Dedifferentiated amniotic fluid mesenchymal stem cell (primary cell): ENCODE results near the gene CETP.
"Not testable (repeated sequence)": the region's sequence is repeated elsewhere in the genome, so short reads cannot be mapped to it uniquely, and the experiment has no call there.

ENCODE experiments used
- DNase-seq: peaks from one replicate; pipeline ENCODE4 v3.0.0-alpha.2; 2016; ENCODE audit errors: extremely low spot score

The CETP gene

DNA sequence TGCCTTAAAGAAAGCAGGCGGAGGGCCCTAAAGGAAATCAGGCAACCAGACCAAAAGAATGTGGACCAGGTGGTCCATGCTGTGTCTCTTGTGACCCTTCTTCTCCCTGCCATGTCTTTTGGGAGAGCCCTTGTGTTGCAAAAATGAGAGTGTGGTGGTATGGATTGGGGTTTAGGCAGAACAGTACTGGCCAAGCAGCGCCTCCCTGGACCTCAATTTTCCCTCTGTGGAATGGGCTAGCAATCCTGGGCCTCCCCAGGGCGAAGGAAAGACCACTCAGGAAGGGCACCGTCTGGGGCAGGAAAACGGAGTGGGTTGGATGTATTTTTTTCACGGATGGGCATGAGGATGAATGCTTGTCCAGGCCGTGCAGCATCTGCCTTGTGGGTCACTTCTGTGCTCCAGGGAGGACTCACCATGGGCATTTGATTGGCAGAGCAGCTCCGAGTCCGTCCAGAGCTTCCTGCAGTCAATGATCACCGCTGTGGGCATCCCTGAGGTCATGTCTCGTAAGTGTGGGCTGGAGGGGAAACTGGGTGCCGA is 20.1 kb downstream of the CETP start:
- DNase-seq = no peak

DNA sequence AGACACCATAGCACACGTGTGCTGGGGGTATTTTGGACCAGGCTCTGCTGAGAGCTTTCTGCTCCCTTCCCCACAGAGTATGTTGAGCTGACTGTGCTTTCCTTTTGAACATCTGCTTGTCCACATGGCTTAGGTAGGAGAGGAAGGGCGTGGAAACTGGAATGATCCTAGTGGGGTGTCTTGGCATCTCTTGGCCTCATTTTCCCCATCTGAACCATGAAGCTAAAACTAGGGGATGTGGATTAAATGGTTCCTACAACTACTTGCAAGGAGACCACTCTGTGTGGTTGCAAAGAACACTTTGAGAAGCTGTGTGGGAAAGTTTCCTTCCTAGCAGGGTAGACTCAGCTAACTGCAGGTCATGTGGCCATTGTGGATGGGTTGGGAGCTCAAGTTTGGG is 20.9 kb downstream of the CETP start:
- no peak for DNase-seq

DNA sequence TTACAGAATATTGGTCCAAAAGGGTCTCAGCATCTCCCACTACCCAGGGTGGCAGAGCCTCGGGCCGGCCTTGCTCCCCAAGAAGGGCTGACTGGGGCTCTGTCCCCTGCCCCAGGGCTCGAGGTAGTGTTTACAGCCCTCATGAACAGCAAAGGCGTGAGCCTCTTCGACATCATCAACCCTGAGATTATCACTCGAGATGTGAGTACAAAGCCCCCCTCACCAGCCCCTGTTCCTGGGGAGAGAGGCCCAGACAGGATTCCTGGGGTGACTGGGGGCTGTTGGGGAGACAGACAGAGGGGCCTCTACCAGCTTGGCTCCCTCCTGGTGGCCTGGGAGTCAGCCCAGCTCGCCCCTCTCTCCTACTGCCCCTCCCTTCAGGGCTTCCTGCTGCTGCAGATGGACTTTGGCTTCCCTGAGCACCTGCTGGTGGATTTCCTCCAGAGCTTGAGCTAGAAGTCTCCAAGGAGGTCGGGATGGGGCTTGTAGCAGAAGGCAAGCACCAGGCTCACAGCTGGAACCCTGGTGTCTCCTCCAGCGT is 21.5 kb downstream of the CETP start:
- DNase-seq = no peak

DNA sequence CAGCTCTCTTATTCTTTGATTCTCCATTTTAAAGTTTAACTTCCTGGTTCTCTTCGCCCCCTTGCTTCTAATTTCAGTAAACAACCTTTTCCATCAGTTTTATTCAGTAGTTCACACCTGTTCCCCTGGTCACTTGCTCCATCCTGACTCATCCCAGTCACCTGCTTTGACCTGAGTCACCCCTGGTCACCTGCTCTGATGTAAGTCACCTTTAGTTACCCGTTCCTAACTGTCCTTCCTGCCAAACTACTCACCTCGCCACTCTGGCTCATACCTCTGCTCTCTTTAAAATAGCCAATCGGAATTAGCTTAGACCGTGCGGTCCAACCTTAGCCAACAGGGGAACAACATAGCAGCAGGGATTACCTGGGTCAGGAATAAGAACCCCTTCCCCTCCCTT is 22.9 kb downstream of the CETP start:
- DNase-seq = no peak

DNA sequence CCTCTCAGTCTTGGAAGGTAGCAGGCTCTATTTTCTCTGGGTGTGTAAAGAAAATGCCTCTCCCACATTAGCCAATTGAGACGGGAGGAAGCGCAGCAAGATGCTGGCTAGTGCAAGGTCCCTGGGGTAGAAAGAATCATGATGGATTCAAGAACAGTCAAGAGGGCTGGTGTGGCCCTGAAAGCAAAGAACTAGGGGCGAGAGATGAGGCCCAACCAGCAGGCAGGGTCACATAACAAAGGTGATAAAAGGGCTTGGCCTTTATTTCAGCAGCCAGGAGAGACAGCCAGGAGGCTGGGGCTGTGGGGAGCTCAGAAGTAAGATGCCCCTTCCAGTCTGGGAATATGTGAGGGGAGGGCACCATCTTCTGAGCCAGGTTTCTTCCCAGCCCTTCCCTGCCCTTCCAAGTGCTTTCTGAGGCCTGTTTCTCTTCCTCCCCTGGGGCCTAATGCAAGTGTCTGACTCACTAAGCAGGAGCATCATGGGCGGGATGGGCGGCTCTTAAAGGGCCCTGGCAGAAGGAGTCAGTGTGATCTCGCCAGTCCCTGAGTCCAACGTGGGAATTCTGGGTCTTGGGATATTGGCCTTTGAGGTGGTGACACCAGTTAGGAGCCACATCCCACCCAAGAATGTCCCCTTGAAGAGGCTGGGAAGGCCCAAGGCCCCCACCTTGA is 23.7 kb downstream of the CETP start:
- DNase-seq = peak; percentile 87

DNA sequence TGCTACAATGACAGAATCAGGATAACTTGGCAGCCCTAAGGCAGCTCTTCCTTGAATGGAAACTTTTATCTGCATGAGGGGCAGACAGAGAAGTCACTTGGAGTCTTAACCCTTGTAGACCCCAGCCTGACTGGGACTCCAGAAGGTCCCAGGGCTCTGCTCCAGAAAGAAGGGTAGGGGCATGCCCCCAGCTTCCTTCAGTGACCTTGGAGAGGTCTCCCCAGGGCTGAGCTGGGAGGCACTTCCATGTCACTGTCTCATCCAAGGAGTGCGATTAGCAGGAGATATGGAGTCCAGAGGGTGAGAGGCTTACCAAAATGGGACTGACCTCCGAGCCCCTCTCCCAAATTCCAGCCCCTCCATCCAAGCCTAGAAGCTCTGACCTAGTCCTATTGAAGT is 24.2 kb downstream of the CETP start:
- no peak for DNase-seq

DNA sequence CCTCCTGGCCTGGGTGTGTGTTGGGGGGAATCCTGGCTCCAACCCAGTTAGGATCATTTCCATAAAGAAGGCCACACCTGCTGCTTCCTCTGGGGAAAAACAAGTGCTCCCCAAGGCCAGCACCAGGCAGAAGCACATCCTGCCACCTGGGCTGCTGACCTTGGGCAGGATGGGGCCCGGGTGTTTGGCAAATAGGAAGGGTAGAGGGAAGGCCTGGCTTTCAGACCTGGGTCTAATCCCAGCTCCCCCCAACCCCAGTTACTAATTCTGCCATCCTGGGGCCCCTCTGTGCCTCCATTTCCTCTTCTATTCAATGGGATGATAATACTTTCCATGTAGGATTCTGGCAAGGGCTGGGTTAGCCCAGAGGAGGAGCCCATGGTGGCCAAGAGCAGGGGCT is 24.6 kb downstream of the CETP start:
- DNase-seq = no peak

DNA sequence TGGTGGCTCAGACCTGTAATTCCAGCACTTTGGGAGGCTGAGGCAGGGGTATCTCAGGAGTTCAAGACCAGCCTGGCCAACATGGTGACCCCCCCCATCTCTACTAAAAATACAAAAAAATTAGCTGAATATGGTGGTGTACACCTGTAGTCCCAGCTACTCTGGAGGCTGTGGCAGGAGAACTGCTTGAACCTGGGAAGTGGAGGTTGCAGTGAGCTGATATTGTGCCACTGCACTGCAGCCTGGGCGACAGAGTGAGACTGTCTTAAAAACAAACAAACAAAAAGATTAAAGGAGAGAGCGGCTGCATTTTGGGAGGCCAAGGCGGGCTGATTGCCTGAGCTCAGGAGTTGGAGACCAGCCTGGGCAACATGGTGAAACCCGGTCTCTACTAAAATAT is 25.2 kb downstream of the CETP start:
- not testable (repeated sequence) for DNase-seq

DNA sequence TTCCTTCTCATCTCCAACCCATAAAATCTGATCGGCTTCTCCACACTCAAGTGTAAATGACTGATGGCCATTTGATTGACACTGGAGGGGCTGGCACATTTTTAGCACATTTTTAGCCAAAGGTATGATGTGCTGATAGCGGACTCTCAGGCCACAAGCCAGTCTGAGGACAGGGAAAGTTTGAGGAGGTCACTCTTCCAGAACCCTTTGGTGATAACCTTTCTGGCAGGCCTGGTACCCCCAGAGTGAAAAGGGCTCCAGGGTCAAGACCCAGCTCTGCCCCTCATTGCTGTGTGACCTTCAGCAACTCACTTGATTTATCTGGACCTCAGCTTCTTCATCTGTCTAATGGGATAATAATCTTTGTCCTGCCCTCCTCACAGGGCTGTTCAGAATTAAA is 25.9 kb downstream of the CETP start:
- no peak for DNase-seq

DNA sequence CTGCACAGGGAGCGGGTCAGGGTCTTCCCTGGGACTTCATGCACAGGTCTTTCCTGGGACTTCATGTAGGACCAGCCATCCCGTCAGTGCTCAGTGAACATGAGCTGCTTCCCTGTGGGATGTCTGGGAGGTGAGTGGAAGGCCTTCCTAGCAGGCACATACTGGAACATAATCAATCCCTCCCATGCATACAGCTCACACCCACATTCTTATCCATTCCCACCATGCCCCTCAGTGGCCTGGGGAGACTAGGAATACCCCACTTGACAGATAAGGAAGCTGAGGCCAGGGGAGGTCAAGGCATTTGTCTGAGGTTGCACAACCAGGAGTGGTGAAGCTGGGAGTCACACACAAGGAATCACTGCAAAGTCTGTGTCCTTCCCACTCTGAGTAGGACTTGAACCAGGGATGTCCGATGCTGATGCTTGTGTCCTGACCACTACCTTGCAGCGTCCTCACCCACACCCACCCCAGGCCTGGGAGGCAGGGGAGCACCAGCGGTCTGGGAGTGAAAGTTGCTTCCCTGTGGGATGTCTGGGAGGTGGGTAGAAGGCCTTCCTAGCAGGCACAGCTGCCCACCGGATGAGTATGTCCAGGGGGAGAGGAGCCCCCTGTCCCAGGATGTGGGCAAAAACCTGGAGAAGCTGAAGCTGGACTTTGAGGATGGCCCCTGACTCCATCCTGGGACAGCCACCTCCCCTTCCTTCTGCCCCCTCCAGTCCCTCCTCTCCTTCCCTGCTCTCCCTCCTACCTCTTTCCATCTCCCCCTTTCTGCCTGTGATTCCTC is 26.6 kb downstream of the CETP start:
- no peak for DNase-seq

DNA sequence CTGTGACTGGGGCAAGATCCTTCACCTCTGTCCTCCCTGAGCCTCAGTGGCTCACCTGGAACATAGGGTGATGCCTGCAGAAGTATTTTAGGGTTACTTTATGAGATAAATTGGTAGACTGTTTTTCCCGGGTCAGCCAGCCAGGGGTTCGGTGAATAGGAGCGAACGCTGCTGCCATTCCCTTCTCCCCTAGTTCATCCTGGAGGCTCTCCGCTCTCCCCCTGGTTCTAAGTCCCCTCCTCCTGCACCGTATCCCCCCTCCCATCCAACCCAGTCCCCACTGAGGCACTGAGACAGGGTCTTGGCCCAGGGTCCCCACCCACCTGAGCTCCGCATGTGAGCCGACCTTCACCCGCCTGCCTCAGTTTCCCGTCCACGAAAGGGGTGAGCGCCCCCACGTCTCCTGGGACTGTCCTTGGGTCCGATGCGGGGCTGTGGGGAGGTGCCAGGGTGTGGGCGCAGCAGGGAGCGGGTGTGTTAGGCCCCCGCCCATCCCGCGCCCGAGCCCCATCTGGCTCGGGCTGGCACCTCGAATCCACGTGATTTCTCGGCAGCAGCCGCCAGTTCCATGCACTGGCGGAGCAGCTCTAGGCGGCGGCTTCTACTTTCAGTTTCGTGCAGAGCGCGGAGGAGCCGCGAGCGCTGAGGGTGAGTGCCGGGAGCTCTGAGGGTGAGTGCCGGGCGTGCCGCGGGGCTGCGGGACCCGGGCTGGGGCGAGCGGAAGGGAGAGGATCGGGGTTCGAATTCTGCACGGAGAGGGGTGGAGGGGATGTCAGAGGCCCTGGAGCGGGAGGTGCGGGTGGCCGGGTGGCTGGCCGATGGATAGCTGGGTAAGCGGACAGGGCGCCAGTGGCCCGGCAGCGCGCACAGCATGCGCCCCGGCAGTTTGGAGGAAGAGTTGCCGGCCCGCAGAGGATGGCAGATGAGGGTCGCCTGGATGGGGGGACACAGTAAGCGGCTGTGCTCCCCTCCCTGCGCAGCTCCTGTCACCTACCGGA is 27.5 kb downstream of the CETP start, which contains the start of gene NLRC5:
NLRC5 (plus strand) TSS at position 610 of the 998 bp plus-strand sequence. CDS start 31,156 bp downstream, outside the sequence.
- peak; percentile 79 for DNase-seq

DNA sequence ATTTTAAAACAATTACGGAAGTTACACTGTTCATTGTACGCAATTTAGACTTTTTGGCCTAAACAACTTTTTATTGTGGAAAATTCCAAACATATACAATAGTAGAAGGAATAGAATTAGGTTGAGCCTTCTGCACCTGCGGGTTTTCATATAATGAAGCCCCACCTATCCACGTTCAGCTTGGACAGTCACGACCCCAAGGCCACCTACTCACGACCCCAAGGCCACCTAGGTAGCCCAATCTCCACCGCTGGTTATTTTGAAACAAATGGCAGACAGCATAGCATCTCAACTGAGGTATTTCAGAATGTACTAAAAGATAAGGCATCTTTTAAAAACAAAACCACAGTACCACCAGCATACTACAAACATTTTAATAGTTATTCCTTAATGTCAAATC is 28.2 kb downstream of the CETP start:
- DNase-seq = no peak

DNA sequence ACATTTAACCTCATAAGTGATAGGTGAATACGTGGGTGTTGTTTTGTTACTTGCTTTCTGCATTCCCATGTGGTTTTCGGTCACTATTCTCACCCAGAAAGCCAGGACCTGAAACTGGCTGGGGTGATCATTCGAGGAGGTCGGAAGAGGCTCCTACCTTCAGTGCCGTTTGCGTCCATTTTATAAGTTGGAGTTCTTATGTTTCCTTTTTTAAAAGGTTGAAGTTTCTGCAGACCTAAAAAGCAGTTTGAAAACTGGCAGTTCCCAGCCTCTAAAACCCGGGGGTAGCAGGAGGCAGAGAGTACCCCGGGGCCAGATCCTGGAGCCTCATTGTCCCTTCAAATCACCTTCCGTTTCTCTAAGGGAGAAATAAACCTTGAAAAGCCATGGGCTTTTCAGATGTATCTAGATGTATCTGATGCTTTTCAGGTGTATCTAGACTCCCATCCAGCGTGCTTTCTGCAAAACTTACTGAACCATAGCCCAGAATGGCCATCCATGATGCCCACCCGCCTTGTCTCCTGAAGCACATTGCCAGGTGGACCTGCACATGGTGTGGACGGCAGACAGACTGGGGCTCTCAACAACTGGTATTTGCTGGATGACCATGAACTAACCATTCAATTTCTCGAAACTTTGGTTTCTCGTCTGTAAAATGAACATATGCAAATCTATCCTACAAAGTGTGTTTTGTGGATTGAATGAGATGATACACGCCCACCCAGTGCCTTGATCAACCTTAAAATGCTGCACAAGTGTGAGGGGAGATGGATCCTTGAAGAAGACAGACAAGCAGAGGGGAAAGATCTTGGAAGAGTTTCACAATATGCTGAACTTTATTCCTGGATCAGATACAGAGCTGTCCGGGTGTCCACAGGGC is 28.9 kb downstream of the CETP start:
- no peak for DNase-seq

DNA sequence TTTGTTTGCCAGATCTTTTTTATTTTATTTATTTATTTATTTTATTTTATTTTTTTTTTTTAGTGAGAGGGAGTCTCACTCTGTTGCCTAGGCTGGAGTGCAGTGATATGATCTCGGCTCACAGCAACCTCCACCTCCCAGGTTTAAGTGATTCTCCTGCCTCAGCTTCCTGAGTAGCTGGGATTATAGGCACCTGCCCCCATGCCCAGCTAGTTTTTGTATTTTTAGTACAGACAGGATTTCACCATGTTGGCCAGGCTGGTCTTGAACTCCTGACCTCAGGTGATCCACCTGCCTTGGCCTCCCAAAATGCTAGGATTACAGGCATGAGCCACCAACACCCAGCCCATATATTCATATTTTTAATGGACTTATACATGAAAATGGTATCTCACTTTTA is 30.7 kb downstream of the CETP start:
- not testable (repeated sequence) for DNase-seq

DNA sequence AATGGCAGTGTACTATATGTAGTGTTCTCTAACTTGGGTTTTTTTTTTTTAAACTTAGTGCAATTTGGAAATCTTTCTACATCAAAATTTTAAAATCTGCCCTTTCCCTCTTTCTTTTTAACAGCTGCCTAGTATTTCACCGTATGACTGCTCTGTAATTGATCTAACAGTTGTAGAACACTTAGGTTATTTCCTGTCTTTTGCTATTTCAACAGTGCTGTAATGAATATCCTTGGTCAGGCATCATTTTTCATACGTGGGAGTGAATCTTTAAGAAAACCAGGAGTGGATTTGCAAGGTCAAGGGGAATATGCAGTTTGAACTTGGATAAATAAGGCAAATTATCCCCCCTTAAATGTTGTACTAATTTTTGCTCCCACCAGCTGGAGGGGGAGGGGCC is 31.5 kb downstream of the CETP start:
- DNase-seq = no peak

DNA sequence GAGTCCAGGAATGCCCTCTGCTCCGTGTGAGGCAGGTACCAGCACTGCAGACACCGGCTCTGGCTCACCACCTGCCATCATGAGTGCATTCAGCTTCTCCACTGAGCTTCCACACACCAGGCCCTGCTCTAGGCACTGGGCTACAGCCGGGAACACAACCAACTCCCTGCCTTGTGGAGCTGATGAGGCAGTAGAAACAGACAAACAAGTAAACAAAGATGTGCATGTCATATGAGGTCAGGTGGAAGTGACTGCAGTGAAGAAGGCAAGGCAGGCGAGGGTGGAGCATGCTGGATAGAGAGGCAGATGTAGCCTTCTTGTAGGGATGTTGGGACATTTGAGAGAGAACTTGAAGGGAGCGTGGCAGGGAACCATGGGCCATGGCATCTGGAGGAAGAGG is 32.6 kb downstream of the CETP start:
- no peak for DNase-seq

DNA sequence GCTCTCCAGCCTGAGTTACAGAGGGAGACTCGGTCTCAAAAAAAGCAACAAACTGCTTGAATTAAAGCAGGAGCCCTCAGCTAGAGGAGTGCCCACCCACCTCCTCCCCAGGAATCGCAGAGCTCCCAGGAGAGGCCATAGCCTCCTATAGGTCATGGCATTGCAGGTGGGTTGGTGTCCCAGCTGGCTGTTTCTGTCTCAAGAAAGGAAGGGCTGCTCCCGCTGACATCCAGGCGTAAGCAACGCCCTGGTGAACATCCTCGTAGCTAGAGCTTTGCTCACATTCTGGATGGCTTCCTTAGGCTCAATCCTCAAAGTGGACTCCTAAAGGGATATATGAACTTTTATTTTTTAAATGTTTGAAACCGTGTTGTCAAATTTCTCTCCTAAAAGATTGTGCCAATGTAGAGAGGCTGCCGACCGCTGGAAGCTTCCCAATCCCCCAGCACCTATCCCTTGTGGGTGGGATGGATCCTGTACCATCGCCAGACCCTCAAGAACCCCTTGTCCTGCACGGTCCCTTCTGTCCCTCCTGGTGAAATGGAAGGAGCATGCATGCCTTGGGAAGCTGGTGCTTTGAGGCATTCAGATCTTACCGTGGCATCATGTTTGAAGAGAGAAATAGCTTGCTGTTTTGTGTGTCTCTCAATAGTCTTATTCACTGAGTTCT is 33.5 kb downstream of the CETP start:
- no peak for DNase-seq

DNA sequence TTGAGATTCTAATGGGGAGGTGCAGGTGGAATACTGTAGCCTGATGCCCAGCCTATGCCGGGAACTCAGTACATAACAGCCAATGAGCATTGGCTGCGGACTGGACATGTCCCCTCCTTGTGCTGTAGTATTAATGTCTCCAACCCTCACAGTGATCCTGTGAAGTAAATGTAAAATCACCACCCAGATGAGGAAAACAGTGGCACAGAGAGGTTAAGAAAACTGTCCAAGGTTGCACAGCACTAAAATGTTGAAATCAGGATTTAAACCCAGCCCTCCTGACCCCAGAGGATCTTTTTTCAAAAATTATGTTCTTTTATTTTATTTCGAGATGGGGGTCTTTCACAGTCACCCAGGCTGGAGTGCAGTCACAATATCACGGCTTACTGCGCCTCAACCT is 35.5 kb downstream of the CETP start:
- no peak for DNase-seq

DNA sequence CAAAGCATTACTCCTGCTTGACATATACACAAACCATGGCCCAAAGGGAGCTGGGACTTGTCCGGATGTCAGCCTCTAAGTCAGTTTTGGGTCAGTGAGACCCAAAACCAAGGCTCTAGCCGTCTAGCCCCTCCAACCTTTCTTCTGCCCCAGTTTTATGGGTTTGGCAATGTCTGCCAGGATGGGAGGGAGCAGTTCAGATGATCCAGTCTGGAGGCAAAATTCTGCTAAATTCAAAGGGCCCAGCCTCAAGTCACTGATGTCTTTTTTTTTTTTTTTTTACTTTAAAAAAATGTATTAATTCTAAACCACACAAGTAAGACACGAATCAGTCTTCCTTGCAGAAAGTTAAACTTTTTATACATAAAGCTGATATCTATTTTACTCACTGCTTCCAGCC is 36.2 kb downstream of the CETP start:
- no peak for DNase-seq

DNA sequence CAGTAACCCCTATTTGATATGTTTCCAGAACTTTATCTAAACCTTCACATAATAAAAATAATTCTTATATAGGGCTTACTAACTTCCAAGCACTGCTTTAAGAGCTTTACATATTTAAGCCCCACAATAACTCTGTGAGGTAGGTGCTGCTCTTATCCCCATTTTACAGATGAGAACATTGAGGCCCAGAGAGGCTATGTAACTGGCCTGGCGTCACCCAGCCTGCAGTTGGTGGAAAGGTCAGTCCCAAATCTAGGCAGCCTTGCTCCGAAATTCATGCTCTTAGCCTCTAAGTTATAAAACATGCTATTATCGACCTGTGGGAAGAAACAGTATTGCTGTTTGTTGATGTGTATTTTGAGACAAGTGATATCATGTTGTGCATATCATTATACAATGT is 36.6 kb downstream of the CETP start:
- no peak for DNase-seq
